Adipocyte (in vitro differentiated cells): ENCODE measurements around the gene CD276.

Experiments
- DNase-seq: peaks from one replicate; pipeline ENCODE4 v3.0.0-alpha.2; 2015; ENCODE audit warnings: low read depth
- H3K27me3 ChIP-seq: replicated peaks from 2 replicates; pipeline ENCODE4 v1.7.0; 2013; ENCODE audit warnings: mild to moderate bottlenecking, low read length, moderate library complexity; ENCODE audit not compliant: control insufficient read depth, insufficient read depth
- H3K36me3 ChIP-seq: 2 replicates; pipeline ENCODE4 v1.7.0; 2013; ENCODE audit warnings: low read length, mild to moderate bottlenecking, moderate library complexity; ENCODE audit not compliant: control insufficient read depth, insufficient read depth, severe bottlenecking
- H3K4me1 ChIP-seq: 2 replicates; pipeline ENCODE4 v1.7.0; 2013; ENCODE audit warnings: mild to moderate bottlenecking, low read length, moderate library complexity; ENCODE audit not compliant: control insufficient read depth, insufficient read depth
- H3K4me3 ChIP-seq: 2 replicates; pipeline ENCODE4 v1.7.0; 2013; ENCODE audit warnings: mild to moderate bottlenecking, low read length, moderate library complexity
- H3K9ac ChIP-seq: 2 replicates; pipeline ENCODE4 v1.7.0; 2013; ENCODE audit warnings: mild to moderate bottlenecking, low read length, moderate library complexity
- H3K9me3 ChIP-seq: 2 replicates; pipeline ENCODE4 v1.7.0; 2013; ENCODE audit warnings: mild to moderate bottlenecking, low read length, moderate library complexity; ENCODE audit not compliant: control insufficient read depth

Gene CD276

GRCh38 chr15:73750438-73750837, 66.3 kb downstream of the CD276 start:
- Histone ChIP-seq H3K27me3 (peaks cover 4% of the 10 kb centered on the region), H3K9ac (no peak overlapping the region), H3K4me3 (no peak overlapping the region), H3K9me3 (no peaks in the 10 kb centered on the region), H3K4me1 (peaks cover 11% of the 10 kb centered on the region), H3K36me3 (no peaks in the 10 kb centered on the region)
- no peak for DNase-seq

DNA sequence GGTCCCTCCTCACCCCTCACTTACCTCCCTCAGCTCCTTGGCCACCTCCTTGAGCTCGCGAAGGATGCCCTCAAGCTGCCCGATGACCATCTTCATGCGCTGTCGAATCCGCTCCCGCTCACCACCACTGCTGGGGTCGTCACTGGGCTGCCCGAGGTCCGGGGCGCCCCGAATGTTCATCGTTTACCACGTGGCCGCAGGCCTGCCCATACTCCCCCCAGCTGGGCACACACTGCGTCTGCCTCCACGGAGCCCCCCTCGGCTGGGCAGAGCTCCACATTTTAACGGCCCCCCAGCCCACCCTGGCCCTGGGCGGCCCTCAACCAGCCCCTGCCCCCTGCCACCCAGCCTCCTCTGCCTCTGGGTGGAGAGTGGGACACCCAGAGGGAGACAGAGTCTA, 66.8 kb downstream of the CD276 start:
- Histone ChIP-seq H3K27me3 (peaks cover 8% of the 10 kb centered on the region), H3K4me1 (peaks cover 11% of the 10 kb centered on the region), H3K9me3 (no peaks in the 10 kb centered on the region), H3K9ac (no peak overlapping the region), H3K36me3 (no peaks in the 10 kb centered on the region), H3K4me3 (no peak overlapping the region)
- no peak for DNase-seq

GRCh38 chr15:73751511-73751898, 67.3 kb downstream of the CD276 start:
- no peak overlapping the region for H3K9ac ChIP-seq
- no peak for DNase-seq
- H3K4me3 ChIP-seq, result peak overlapping the region; percentile 54
- H3K4me1 ChIP-seq, result peaks cover 11% of the 10 kb centered on the region
- no peaks in the 10 kb centered on the region for H3K36me3 ChIP-seq
- peaks cover 13% of the 10 kb centered on the region for H3K27me3 ChIP-seq
- H3K9me3 ChIP-seq, result no peaks in the 10 kb centered on the region

GRCh38 chr15:73751899-73752805, 68.0 kb downstream of the CD276 start:
- Histone ChIP-seq H3K27me3 (peaks cover 18% of the 10 kb centered on the region), H3K36me3 (no peaks in the 10 kb centered on the region), H3K9ac (peak overlapping the region; percentile 64), H3K4me3 (peak overlapping the region; percentile 76), H3K9me3 (no peaks in the 10 kb centered on the region), H3K4me1 (peaks cover 5% of the 10 kb centered on the region)
- peak; percentile 44 for DNase-seq

DNA sequence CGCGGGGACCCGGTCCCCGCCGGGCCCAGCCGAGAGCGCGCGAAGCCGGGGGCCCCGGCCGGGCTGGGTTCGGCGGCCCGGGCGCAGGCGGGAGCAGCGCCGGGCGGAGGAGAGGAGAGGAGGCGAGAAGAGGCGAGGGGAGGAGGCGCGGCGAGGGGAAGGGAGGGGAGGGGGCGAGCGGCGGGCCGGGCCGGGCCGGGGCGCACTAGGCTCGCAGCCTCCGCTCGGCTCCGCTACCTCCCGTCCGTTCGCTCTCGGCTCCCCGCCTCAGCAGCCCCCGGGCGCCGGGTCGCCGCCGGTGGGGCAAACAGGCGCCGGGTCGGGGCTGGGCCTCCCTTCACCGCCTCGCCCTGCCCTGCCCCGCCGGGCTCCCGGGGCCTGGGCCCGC, 68.6 kb downstream of the CD276 start:
- peak; percentile 69 for DNase-seq
- Histone ChIP-seq H3K4me1 (peaks cover 3% of the 10 kb centered on the region), H3K4me3 (peak overlapping the region; percentile 76), H3K9ac (peak overlapping the region; percentile 64), H3K27me3 (peaks cover 25% of the 10 kb centered on the region), H3K36me3 (no peaks in the 10 kb centered on the region), H3K9me3 (no peaks in the 10 kb centered on the region)

DNA sequence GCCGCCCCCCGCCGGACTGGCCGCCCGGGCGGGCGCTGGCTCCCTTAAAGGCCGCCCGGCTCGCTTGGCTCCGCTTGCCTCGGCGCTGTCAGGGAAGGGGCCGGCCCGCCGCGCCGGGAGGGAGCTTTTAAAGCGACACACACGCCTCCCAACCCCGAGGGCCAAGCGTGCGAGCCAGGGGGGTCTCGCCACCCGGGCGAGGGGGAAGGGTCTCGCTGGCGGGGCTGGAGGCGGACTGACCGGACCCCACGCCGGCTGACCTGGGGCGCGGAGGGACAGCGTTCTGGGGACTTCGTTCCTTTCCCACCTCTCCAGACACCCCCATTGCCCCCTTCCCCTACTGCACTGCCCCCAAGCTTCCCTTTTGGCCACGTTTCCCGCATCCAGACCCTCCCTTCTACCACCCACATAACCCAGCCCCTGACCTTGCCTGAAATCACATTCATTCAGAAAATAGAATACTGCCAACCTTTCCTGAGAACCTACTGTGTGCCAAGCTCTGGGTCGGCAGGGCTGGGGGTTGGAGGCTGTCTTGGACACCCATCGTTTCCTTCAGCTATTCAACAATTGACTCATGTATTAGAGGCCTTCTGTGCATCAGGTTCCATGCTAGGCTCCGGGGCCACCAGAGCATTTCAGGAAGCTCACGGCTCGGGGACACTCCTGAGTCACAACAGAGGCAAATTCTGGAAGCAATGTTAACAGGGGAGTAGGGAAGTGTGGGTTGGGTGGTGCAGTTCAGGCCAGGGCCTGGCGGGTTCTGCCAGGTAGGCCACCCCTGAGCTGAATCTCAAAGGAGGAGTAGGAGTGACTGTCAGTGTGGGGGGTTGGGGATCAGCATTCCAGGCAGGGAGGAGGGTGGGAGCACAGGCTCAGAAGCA, 69.3 kb downstream of the CD276 start, which contains the start of gene INSYN1:
INSYN1 (minus strand) TSS at position 102 of the 881 bp plus-strand sequence. CDS start 2,221 bp downstream, outside the sequence.
- DNase-seq, result peak; percentile 85
- Histone ChIP-seq H3K27me3 (peaks cover 32% of the 10 kb centered on the region), H3K4me1 (peaks cover 3% of the 10 kb centered on the region), H3K36me3 (no peaks in the 10 kb centered on the region), H3K9me3 (no peaks in the 10 kb centered on the region), H3K4me3 (peak within 1 kb of the TSS; percentile 76), H3K9ac (peak within 1 kb of the TSS; percentile 64)

GRCh38 chr15:73754461-73754860, 70.3 kb downstream of the CD276 start:
- no peak for DNase-seq
- H3K27me3 ChIP-seq, result peaks cover 29% of the 10 kb centered on the region

DNA sequence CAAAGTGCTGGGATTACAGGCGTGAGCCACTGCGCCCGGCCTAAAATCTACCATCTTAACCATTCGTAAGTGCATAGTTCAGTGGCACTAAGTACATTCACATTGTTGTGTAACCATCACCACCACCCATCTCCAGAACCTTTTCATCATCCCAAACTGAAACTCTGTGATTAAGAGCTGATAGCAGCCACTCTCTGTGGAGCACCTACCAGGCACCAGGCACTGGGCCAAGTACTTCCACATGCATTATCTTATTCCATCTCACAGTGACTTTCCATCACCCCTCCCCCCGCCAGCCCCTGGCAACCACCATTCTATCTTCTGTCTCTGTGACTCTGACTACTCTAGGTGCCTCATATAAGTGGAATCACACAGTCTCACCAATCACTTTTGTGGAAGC, 71.3 kb downstream of the CD276 start:
- DNase-seq, result no peak
- Histone ChIP-seq H3K9ac (no peak overlapping the region), H3K4me3 (no peak overlapping the region), H3K4me1 (peaks cover 3% of the 10 kb centered on the region), H3K36me3 (no peaks in the 10 kb centered on the region), H3K9me3 (no peaks in the 10 kb centered on the region), H3K27me3 (peaks cover 36% of the 10 kb centered on the region)

More at GRCh38 chr15:73754461-73754860, 70.3 kb downstream of the CD276 start:
- H3K36me3 ChIP-seq, result no peaks in the 10 kb centered on the region
- no peak overlapping the region for H3K9ac ChIP-seq
- peaks cover 3% of the 10 kb centered on the region for H3K4me1 ChIP-seq
- no peak overlapping the region for H3K4me3 ChIP-seq
- no peaks in the 10 kb centered on the region for H3K9me3 ChIP-seq

DNA sequence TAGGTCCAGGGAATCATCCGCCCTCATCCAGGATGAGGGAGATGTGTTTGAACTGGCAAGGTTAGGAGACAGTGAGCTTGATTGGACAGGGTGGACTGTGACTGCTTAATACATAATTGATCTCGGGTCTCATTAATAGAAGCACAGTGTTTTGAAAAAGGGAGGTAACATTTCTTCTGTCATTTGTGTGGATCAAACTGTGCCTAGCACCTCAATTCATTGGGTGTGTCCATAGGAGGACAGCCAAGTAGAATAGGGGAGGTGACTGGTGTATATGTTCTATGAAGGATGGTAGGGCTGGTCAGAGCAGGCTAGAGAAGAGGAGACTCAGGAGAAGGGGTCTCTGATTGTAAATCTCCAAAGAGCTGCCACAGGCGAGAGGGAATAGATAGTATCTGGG, 71.8 kb downstream of the CD276 start:
- Histone ChIP-seq H3K36me3 (no peaks in the 10 kb centered on the region), H3K9ac (no peak overlapping the region), H3K27me3 (peaks cover 36% of the 10 kb centered on the region), H3K4me3 (no peak overlapping the region), H3K9me3 (no peaks in the 10 kb centered on the region), H3K4me1 (peaks cover 3% of the 10 kb centered on the region)
- DNase-seq, result no peak

- H3K4me3 ChIP-seq, result no peak overlapping the region
- peaks cover 3% of the 10 kb centered on the region for H3K4me1 ChIP-seq
- no peaks in the 10 kb centered on the region for H3K9me3 ChIP-seq
- H3K27me3 ChIP-seq, result peaks cover 40% of the 10 kb centered on the region
- no peak overlapping the region for H3K9ac ChIP-seq
- no peaks in the 10 kb centered on the region for H3K36me3 ChIP-seq
- no peak for DNase-seq
These were observed 72.2 kb downstream of the CD276 start for GRCh38 chr15:73756390-73756789.

DNA sequence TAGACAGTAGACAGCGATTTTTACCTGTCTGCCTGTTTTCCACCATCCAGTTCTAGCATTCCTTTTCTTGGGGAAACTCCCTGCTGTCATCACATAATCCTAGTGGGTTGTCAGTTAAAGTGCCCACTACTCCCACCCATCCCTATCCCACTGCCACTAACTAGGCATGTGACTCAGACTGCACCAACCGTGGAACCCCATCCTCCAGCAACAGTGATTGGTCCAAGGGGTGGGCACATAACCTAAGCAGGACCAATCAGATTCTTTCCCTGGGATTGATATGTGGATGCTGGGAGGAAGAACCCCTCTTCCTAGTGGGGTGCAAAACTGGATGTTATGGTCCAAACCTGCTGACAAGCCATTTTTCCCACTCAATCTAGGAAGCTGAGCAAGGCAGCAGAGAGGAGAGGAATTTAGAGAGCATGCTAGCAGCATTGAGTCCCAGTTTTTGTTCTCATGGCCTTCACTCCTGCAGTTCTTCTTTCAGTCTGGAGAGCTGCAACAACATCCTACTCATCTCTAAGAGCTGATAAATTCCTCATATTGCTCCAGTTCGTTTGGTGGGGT, 72.8 kb downstream of the CD276 start:
- no peak for DNase-seq
- H3K4me1 ChIP-seq, result no peaks in the 10 kb centered on the region
- H3K4me3 ChIP-seq, result no peak overlapping the region
- no peaks in the 10 kb centered on the region for H3K36me3 ChIP-seq
- no peak overlapping the region for H3K9ac ChIP-seq
- peaks cover 47% of the 10 kb centered on the region for H3K27me3 ChIP-seq
- H3K9me3 ChIP-seq, result no peaks in the 10 kb centered on the region
